Left hindlimb (tissue), 1 donor: Measurements from ENCODE around the gene TEAD1.
A peak's percentile ranks its signal among the peaks of the same experiment; 100 is the strongest.
"Not testable (repeated sequence)": the region's sequence is repeated elsewhere in the genome, so short reads cannot be mapped to it uniquely, and the experiment has no call there.

ENCODE experiments used
- DNase-seq: peaks from one replicate; pipeline ENCODE4 v3.0.0-alpha.2; 2018

The TEAD1 gene

GRCh38 chr11:12876340-12876739 is 202.1 kb downstream of the TEAD1 start:
- no peak for DNase-seq

- no peak for DNase-seq
Observed at GRCh38 chr11:12876988-12877387, 202.8 kb downstream of the TEAD1 start.

- not testable (repeated sequence) for DNase-seq
Observed at GRCh38 chr11:12877508-12877907, 203.3 kb downstream of the TEAD1 start.

- DNase-seq, result no peak
Observed at GRCh38 chr11:12880327-12880726, 206.1 kb downstream of the TEAD1 start.

- DNase-seq, result no peak
Observed at GRCh38 chr11:12882670-12883069, 208.4 kb downstream of the TEAD1 start.

- no peak for DNase-seq
Observed at GRCh38 chr11:12884751-12885318, 210.6 kb downstream of the TEAD1 start.

GRCh38 chr11:12885717-12886239 is 211.6 kb downstream of the TEAD1 start:
- no peak for DNase-seq

GRCh38 chr11:12886508-12886907 is 212.3 kb downstream of the TEAD1 start:
- DNase-seq, result no peak

GRCh38 chr11:12888525-12889158 is 214.4 kb downstream of the TEAD1 start:
- peak; percentile 85 for DNase-seq

GRCh38 chr11:12889243-12889642 is 215.0 kb downstream of the TEAD1 start:
- no peak for DNase-seq

GRCh38 chr11:12890476-12890875 is 216.3 kb downstream of the TEAD1 start:
- DNase-seq, result no peak

- peak; percentile 59 for DNase-seq
Observed at GRCh38 chr11:12893787-12894672, 219.8 kb downstream of the TEAD1 start.

GRCh38 chr11:12897390-12897789 is 223.2 kb downstream of the TEAD1 start:
- no peak for DNase-seq

GRCh38 chr11:12897867-12898266 is 223.6 kb downstream of the TEAD1 start:
- DNase-seq, result no peak

- DNase-seq, result no peak
Observed at GRCh38 chr11:12900496-12900895, 226.3 kb downstream of the TEAD1 start.

- no peak for DNase-seq
Observed at GRCh38 chr11:12901272-12901671, 227.1 kb downstream of the TEAD1 start.

GRCh38 chr11:12901874-12902481 is 227.8 kb downstream of the TEAD1 start:
- no peak for DNase-seq

- no peak for DNase-seq
Observed at GRCh38 chr11:12902791-12903486, 228.7 kb downstream of the TEAD1 start.

GRCh38 chr11:12905435-12905834 is 231.2 kb downstream of the TEAD1 start:
- DNase-seq, result no peak

- DNase-seq, result no peak
Observed at GRCh38 chr11:12906501-12906900, 232.3 kb downstream of the TEAD1 start.

- no peak for DNase-seq
Observed at GRCh38 chr11:12909879-12910278, 235.7 kb downstream of the TEAD1 start.

- peak; percentile 83 for DNase-seq
Observed at GRCh38 chr11:12914400-12914912, 240.2 kb downstream of the TEAD1 start.
